K562 (cell line): Measurements from ENCODE around the gene HTR4. TPM values are rescaled to one million over a fixed set of nuclear protein-coding genes. Genes with fewer than 3 reads are reported as not detected.

Experiments used
- ATAC-seq: fragments of 200-7000 bp; cut with Tn5 transposase; 3 replicates; pipeline ENCODE4 v1.9.1; 2020; ENCODE audit warnings: moderate library complexity
- BruUV-seq: library from RNA; stranded (reverse); fragments of 400-500 nt; replicated peaks from 2 replicates; lab custom pipeline; 2021; lab: Mats Ljungman, UMichigan
- CTCF ChIA-PET: fragments of 300-600 bp; formaldehyde crosslinking; extraction: SDS; loops from one replicate; lab custom pipeline; 2021; ENCODE audit warnings: low intra/inter-chr PET ratio; lab: Yijun Ruan, JAX
- POLR2A ChIA-PET: fragments of 300-600, 350-650 bp; sonication (Branson Sonifier 250); formaldehyde crosslinking; extraction: SDS; loops from one replicate; lab custom pipeline; 2021; ENCODE audit warnings: antibody characterized with exemption, inconsistent platforms; lab: Yijun Ruan, JAX
- DNase-seq, 4 experiments: peaks; one replicate each; pipeline versions ENCODE4 v3.0.0 to v3.0.0-alpha.2; 2011 to 2018; ENCODE audit warnings: low spot score in 3 of 4, mixed read lengths in 3 of 4; ENCODE audit errors: extremely low read depth in 1 of 4
- FAIRE-seq: peaks from 2 replicates; lab custom pipeline; 2011; peaks lifted over from hg19 to GRCh38; lab: Jason Lieb, UNC
- H2AFZ ChIP-seq: 2 replicates; pipeline ENCODE4 v1.6.0; 2011; ENCODE audit warnings: low read depth, low read length, control low read depth, inconsistent platforms
- H3K27ac ChIP-seq: fragments of 200-600 bp; 3 replicates; pipeline ENCODE4 v1.8.0; 2011; ENCODE audit warnings: low read depth, mild to moderate bottlenecking, control low read depth, inconsistent platforms, low read length, moderate library complexity, mixed read lengths; ENCODE audit errors: extremely low read depth
- H3K27me3 ChIP-seq, 2 experiments: fragments of 300-600 bp in 1 of 2; 2 replicates in 1 of 2; 3 replicates in 1 of 2; pipeline versions ENCODE4 v1.6.0 to v1.8.0; 2011; ENCODE audit warnings: inconsistent platforms in 2 of 2, low read length in 2 of 2, mild to moderate bottlenecking in 1 of 2, mixed read lengths in 1 of 2, moderate library complexity in 1 of 2; ENCODE audit not compliant: control insufficient read depth in 2 of 2, insufficient read depth in 2 of 2
- H3K36me3 ChIP-seq: fragments of 300-600 bp; 3 replicates; pipeline ENCODE4 v1.8.0; 2011; ENCODE audit warnings: mild to moderate bottlenecking, low read length, inconsistent platforms; ENCODE audit not compliant: control insufficient read depth, insufficient read depth
- H3K4me1 ChIP-seq, 2 experiments: fragments of 200-600 bp in 1 of 2; replicated peaks in 1 of 2; 2 replicates in 1 of 2; 3 replicates in 1 of 2; pipeline versions ENCODE4 v1.5.1 to v1.8.0; 2011; ENCODE audit warnings: inconsistent platforms in 2 of 2, low read length in 2 of 2, mild to moderate bottlenecking in 1 of 2, mixed read lengths in 1 of 2, moderate library complexity in 1 of 2; ENCODE audit not compliant: control insufficient read depth in 2 of 2, insufficient read depth in 2 of 2
- H3K4me2 ChIP-seq: 2 replicates; pipeline ENCODE4 v1.6.1; 2011; ENCODE audit warnings: low read length, control low read depth, inconsistent platforms, mixed read lengths; ENCODE audit not compliant: insufficient read depth
- H3K4me3 ChIP-seq: fragments of 200-600 bp; sonication (generic), shearing (Covaris generic); 2 replicates; pipeline ENCODE4 v1.5.1; 2016; ENCODE audit warnings: control low read depth, inconsistent platforms
- H3K79me2 ChIP-seq: fragments of 200-600 bp; 3 replicates; pipeline ENCODE4 v1.8.0; 2011; ENCODE audit warnings: low read length, inconsistent platforms; ENCODE audit not compliant: control insufficient read depth, insufficient read depth
- H3K9ac ChIP-seq, 2 experiments: 2 replicates each; pipeline versions ENCODE4 v1.6.0 to v1.6.1; 2011; ENCODE audit warnings: low read depth in 2 of 2, low read length in 2 of 2, control low read depth in 1 of 2, inconsistent platforms in 1 of 2, mild to moderate bottlenecking in 1 of 2, mixed read lengths in 1 of 2; ENCODE audit not compliant: insufficient read depth in 1 of 2
- H3K9me1 ChIP-seq: one replicate; pipeline ENCODE4 v1.6.0; 2011; ENCODE audit warnings: inconsistent platforms, mild to moderate bottlenecking, low read length, moderate library complexity; ENCODE audit not compliant: control insufficient read depth, insufficient read depth
- H3K9me3 ChIP-seq: replicated peaks from 2 replicates; pipeline ENCODE4 v1.5.1; 2011; ENCODE audit warnings: low read depth, low read length, inconsistent platforms; ENCODE audit not compliant: control insufficient read depth, insufficient read depth
- H4K20me1 ChIP-seq: replicated peaks from 2 replicates; pipeline ENCODE4 v1.6.1; 2011; ENCODE audit warnings: low read length, inconsistent platforms, mixed read lengths; ENCODE audit not compliant: control insufficient read depth, insufficient read depth
- ATF3 ChIP-seq, 2 experiments: fragments of 450-650 bp in 1 of 2; sonication (generic) in 1 of 2; formaldehyde crosslinking in 1 of 2; IDR thresholded peaks in 1 of 2; conservative IDR thresholded peaks in 1 of 2; 2 replicates each; pipeline versions ENCODE4 v1.6.1 to v1.8.1; 2016 to 2023; ENCODE audit warnings: mild to moderate bottlenecking in 2 of 2, moderate library complexity in 2 of 2, inconsistent platforms in 1 of 2, missing genetic modification reagents in 1 of 2
- C11orf30 ChIP-seq: fragments of 450-650 bp; IDR thresholded peaks from 2 replicates; pipeline ENCODE4 v1.6.1; 2016; ENCODE audit warnings: low read depth, mild to moderate bottlenecking
- CBX3 ChIP-seq, 2 experiments: IDR thresholded peaks; 1 replicate in 1 of 2; 2 replicates in 1 of 2; pipeline ENCODE4 v1.6.1; 2012; ENCODE audit warnings: inconsistent platforms in 2 of 2, low read length in 2 of 2, borderline replicate concordance in 1 of 2, control low read depth in 1 of 2
- CHCHD3 ChIP-seq: fragments of 250-450 bp; sonication (Bioruptor Pico); IDR thresholded peaks from 2 replicates; pipeline ENCODE4 v2.1.2; 2022; ENCODE audit warnings: mild to moderate bottlenecking
- DIDO1 ChIP-seq: fragments of 450-650 bp; IDR thresholded peaks from 2 replicates; pipeline ENCODE4 v1.6.1; 2016; ENCODE audit warnings: low read depth, missing biosample characterization, missing genetic modification characterization
- EHMT2 ChIP-seq: fragments of 450-650 bp; IDR thresholded peaks from 2 replicates; pipeline ENCODE4 v1.6.1; 2018; ENCODE audit warnings: antibody characterized with exemption
- ETS2 ChIP-seq: IDR thresholded peaks from 2 replicates; pipeline ENCODE4 v1.6.1; 2016; ENCODE audit warnings: borderline replicate concordance, missing genetic modification characterization, mild to moderate bottlenecking, moderate library complexity, missing compliant biosample characterization; ENCODE audit not compliant: poor library complexity, severe bottlenecking
- GATA2 ChIP-seq: sonication (generic); formaldehyde crosslinking; IDR thresholded peaks from 2 replicates; pipeline ENCODE4 v1.4.0; 2020; ENCODE audit warnings: mild to moderate bottlenecking, missing genetic modification reagents
- GTF2E2 ChIP-seq: fragments of 200-800 bp; sonication (Bioruptor generic); IDR thresholded peaks from 2 replicates; pipeline ENCODE4 v1.6.1; 2016; ENCODE audit warnings: missing genetic modification characterization, missing compliant biosample characterization
- HIVEP1 ChIP-seq: fragments of 250-450 bp; sonication (Bioruptor Pico); IDR thresholded peaks from 2 replicates; pipeline ENCODE4 v1.4.0; 2020; ENCODE audit warnings: mild to moderate bottlenecking
- MAFG ChIP-seq: fragments of 450-650 bp; conservative IDR thresholded peaks from 2 replicates; pipeline ENCODE4 v1.6.1; 2016; ENCODE audit warnings: missing genetic modification characterization, missing compliant biosample characterization
- MAX ChIP-seq: sonication (generic); formaldehyde crosslinking; IDR thresholded peaks from 2 replicates; pipeline ENCODE4 v1.9.0; 2022; ENCODE audit warnings: mild to moderate bottlenecking, missing genetic modification reagents
- NFE2L1 ChIP-seq: fragments of 450-650 bp; IDR thresholded peaks from 2 replicates; pipeline ENCODE4 v1.6.1; 2016; ENCODE audit warnings: missing genetic modification characterization, low read depth, mild to moderate bottlenecking, missing compliant biosample characterization, moderate library complexity, borderline replicate concordance
- NRF1 ChIP-seq, 2 experiments: fragments of 450-650 bp; IDR thresholded peaks in 1 of 2; conservative IDR thresholded peaks in 1 of 2; 2 replicates each; pipeline ENCODE4 v1.6.1; 2014; ENCODE audit warnings: mild to moderate bottlenecking in 2 of 2
- STAT5A ChIP-seq: IDR thresholded peaks from 2 replicates; pipeline ENCODE4 v1.6.1; 2012; ENCODE audit warnings: low read length, inconsistent platforms, borderline replicate concordance
- SUPT5H ChIP-seq: fragments of 450-650 bp; IDR thresholded peaks from 2 replicates; pipeline ENCODE4 v1.6.1; 2016
- TAF1 ChIP-seq: IDR thresholded peaks from 2 replicates; pipeline ENCODE4 v1.6.1; 2011; ENCODE audit warnings: mild to moderate bottlenecking, low read length, moderate library complexity; ENCODE audit not compliant: insufficient read depth, control insufficient read depth, severe bottlenecking; ENCODE audit errors: extremely low read depth
- ZBTB17 ChIP-seq: fragments of 450-650 bp; formaldehyde crosslinking; IDR thresholded peaks from 2 replicates; pipeline ENCODE4 v1.4.0; 2020; ENCODE audit warnings: mild to moderate bottlenecking
- ZNF165 ChIP-seq: fragments of 250-450 bp; sonication (Bioruptor Pico); IDR thresholded peaks from 2 replicates; pipeline ENCODE4 v1.4.0; 2020; ENCODE audit warnings: borderline replicate concordance
- ZNF280A ChIP-seq: fragments of 450-650 bp; IDR thresholded peaks from 2 replicates; pipeline ENCODE4 v1.6.1; 2018; ENCODE audit warnings: mild to moderate bottlenecking, low read depth; ENCODE audit not compliant: partially characterized antibody
- ZNF316 ChIP-seq: fragments of 450-650 bp; IDR thresholded peaks from 2 replicates; pipeline ENCODE4 v1.6.1; 2016
- in situ Hi-C: fragments of 300-500 bp; cut with MboI; formaldehyde crosslinking; loops from 4 replicates; pipeline ENCODE4 v1.15.0; 2018; ENCODE audit warnings: inconsistent platforms, mixed read lengths
- intact Hi-C: fragments of 100-400 bp; cut with micrococcal nuclease; formaldehyde crosslinking; loops from 2 replicates; pipeline ENCODE4 v1.14.2; 2022
- polyA plus RNA-seq, 8 experiments: library from polyadenylated mRNA; depleted of rRNA in 4 of 8; stranded (reverse) in 5 of 8; unstranded in 3 of 8; fragments of >200 nt; fragmentation: Nextera tagmentation in 2 of 8; fragmentation: Illumina TruSeq in 1 of 8; extraction: Ambion mirVana in 2 of 8; extraction: Trizol in 1 of 8; gene quantifications; 2 replicates each; pipeline versions ENCODE4 v1.2.1 to v1.2.3, GENCODE V29; 2011 to 2014; ENCODE audit warnings: inconsistent platforms in 1 of 8, missing spikeins in 1 of 8
- total RNA-seq, 7 experiments: library from RNA; depleted of rRNA in 6 of 7; stranded (reverse); fragments of >200 nt in 6 of 7; fragmentation: Illumina TruSeq in 2 of 7; extraction: Trizol in 2 of 7; gene quantifications; 2 replicates each; pipeline versions ENCODE4 v1.2.1 to v1.2.3, GENCODE V29; 2011 to 2021; ENCODE audit warnings: low replicate concordance in 1 of 7

HTR4 gene
- total and polyA plus RNA-seq, 9 of the 15 experiments (the other 6 are each of a cell fraction or from before 2014, with no cell fraction given) = 0.13 TPM; not detected in 8

- no peak for DNase-seq
- no peaks in the 10 kb centered on the region for H3K9me3 ChIP-seq
- no peak overlapping the region for H2AFZ ChIP-seq
- CTCF ChIA-PET = interaction anchor here (0.6 kb wide), 1 partner anchor 753 kb away, joined by 3 read pairs; no protein-coding TSS in a partner anchor
- in situ Hi-C loops (loop anchor here (25.0 kb wide), 1 partner anchor 740 kb away; no protein-coding TSS in a partner anchor), intact Hi-C loops (no loop called here)
- no peaks in the 10 kb centered on the region for H3K9me1 ChIP-seq
- no peaks in the 10 kb centered on the region for H3K79me2 ChIP-seq
- no peak overlapping the region for H3K4me3 ChIP-seq
- no peaks in the 10 kb centered on the region for H3K36me3 ChIP-seq
- no peak for FAIRE-seq
- BruUV-seq = no TSS peak
- H3K4me2 ChIP-seq = no peak overlapping the region
- no peaks in the 10 kb centered on the region for H4K20me1 ChIP-seq
- ATAC-seq = no peak
- 0 out of 5 replicates have a peak, but pooled peaks cover 0 to 2% of the 10 kb centered on the region in 2 experiments for H3K4me1 ChIP-seq
- POLR2A ChIA-PET = interaction anchor here (0.6 to 1.7 kb wide), 2 partner anchors 25 to 268 kb away, joined by 3 read pairs; no protein-coding TSS in a partner anchor
- H3K9ac ChIP-seq = no peak overlapping the region
- no peaks in the 10 kb centered on the region for H3K27me3 ChIP-seq
- H3K27ac ChIP-seq = no peak overlapping the region
- no peak for TF ChIP-seq GTF2E2 (tag)
- TF ChIP-seq EHMT2 = peak; percentile 73
- peak; percentile 42; the same call in 1 of the 2 replicates for TF ChIP-seq NFE2L1 (tag)
- no peak for TF ChIP-seq STAT5A
- TF ChIP-seq C11orf30 = peak; percentile 53; the same call in 1 of the 2 replicates
- peak; percentile 67 for TF ChIP-seq ATF3 (IDR thresholded peaks at IDR 0.05)
- TF ChIP-seq ATF3 (CRISPR knock-in tag; conservative IDR thresholded peaks at IDR 0.05) = no peak
- no peak for TF ChIP-seq HIVEP1 (CRISPR knock-in tag)
- TF ChIP-seq NRF1 (conservative IDR thresholded peaks at IDR 0.05 in 1 of 2, IDR thresholded peaks at IDR 0.05 in 1 of 2) = no peak
- no peak for TF ChIP-seq CHCHD3 (CRISPR knock-in tag)
- TF ChIP-seq ZBTB17 (CRISPR knock-in tag) = no peak
- TF ChIP-seq GATA2 = no peak
- TF ChIP-seq TAF1 = no peak
- TF ChIP-seq CBX3 (IDR thresholded peaks at IDR 0.05; ENCODE audit: borderline replicate concordance in 1 of 2, low read length in 2 of 2) = 0 out of 3 replicates have a peak, but pooled peaks of 1 of the 2 experiments have one; percentile 35
- no peak for TF ChIP-seq ETS2 (tag)
- peak; percentile 58 for TF ChIP-seq ZNF280A
- TF ChIP-seq ZNF165 (CRISPR knock-in tag) = no peak
- TF ChIP-seq DIDO1 (tag) = no peak
- no peak for TF ChIP-seq MAX (CRISPR knock-in tag)
- no peak for TF ChIP-seq SUPT5H
- TF ChIP-seq MAFG = peak; percentile 81
- TF ChIP-seq ZNF316 = peak; percentile 92
Observed at GRCh38 chr5:148702019-148702596, 47.8 kb upstream of the HTR4 start.
